22Rv1 (cell line): Measurements from ENCODE around the gene TNFRSF18.

Experiments used
- ZFX ChIP-seq: fragments of 450-650 bp; IDR thresholded peaks from 2 replicates; pipeline ENCODE4 v1.6.1; 2017; ENCODE audit warnings: antibody characterized with exemption, borderline replicate concordance
- TF ChIP-seq, protein P1 (sequence below): fragments of 450-650 bp; IDR thresholded peaks from 2 replicates; pipeline ENCODE4 v1.5.1; 2017; ENCODE audit warnings: mild to moderate bottlenecking

DNA sequence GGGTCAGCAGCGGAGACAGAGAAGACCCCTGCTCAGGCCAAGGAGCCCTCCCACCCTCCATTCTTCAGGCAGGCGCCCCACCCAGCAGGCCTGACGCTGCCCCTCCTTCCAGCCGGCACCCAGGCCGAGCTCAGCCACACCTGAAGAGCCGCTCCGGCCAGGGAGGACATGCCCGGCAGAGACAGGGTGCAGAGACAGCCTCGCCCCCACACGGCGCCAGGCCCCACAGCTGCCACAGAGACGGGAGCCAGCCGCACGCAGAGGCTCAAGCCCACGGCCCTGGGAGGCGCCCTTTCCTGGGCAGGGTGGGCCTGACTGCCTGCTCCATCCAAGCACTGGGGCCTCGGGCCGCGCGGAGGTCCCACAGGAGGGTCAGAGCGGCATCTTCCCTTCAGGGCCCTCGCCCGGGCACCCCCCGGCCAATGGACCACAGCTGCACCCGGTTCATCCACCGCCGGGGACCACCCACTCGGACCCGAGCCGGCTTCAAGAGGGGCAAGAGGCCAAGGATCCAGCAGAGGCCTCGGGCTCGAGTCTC is 27.5 kb downstream of the TNFRSF18 start:
- TF ChIP-seq, protein P1, sequence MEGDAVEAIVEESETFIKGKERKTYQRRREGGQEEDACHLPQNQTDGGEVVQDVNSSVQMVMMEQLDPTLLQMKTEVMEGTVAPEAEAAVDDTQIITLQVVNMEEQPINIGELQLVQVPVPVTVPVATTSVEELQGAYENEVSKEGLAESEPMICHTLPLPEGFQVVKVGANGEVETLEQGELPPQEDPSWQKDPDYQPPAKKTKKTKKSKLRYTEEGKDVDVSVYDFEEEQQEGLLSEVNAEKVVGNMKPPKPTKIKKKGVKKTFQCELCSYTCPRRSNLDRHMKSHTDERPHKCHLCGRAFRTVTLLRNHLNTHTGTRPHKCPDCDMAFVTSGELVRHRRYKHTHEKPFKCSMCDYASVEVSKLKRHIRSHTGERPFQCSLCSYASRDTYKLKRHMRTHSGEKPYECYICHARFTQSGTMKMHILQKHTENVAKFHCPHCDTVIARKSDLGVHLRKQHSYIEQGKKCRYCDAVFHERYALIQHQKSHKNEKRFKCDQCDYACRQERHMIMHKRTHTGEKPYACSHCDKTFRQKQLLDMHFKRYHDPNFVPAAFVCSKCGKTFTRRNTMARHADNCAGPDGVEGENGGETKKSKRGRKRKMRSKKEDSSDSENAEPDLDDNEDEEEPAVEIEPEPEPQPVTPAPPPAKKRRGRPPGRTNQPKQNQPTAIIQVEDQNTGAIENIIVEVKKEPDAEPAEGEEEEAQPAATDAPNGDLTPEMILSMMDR = no peak
- no peak for TF ChIP-seq ZFX
